GM19455 (cell line): ENCODE data around the gene TMEM245.

ENCODE experiments used
- ATAC-seq: cut with Tn5 transposase; IDR thresholded peaks from one replicate; pipeline ENCODE4 v1.9.1; 2021; ENCODE audit not compliant: unreplicated experiment

The TMEM245 gene

DNA sequence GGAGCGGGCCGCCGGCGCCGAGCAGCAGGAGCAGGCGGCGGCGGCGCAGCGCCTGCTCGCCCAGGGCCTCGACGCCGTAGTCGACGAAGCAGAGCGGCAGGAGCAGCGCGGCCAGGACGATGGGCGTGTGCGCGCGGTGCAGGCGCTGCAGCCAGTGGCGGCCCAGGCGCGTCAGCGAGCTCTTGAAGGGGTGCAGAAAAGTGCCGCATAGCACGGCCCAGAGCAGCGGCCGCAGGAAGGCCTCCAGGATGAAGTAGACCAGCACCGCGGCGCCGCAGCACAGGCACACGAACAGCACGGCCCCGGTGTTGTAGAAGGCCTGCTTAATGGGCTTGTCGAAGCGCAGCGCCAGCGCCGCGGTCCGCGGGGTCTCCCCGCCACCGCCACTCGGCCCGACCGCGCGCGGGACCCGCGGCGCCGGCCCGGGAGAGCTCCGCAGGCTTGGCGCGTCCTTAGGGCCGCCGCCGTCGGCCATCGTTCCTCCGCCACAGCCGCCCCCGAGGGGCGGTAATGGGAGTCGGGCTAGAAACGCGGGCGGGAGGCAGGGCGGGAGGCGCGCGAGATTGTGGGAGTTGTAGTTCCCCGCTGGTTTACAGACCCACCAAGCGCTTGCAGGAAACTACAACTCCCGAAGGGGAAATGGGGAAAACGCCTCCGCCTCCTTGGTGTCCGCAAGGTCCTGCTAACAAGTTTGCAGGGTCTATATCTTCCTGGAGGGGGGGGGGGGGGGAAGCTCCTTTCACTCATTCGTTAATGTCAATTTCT, at the start of gene TMEM245:
TSS of gene TMEM245 (minus strand) at position 509 of the 765 bp plus-strand sequence. CDS start at position 475, 34 bp downstream.
- peak; percentile 91 for ATAC-seq

DNA sequence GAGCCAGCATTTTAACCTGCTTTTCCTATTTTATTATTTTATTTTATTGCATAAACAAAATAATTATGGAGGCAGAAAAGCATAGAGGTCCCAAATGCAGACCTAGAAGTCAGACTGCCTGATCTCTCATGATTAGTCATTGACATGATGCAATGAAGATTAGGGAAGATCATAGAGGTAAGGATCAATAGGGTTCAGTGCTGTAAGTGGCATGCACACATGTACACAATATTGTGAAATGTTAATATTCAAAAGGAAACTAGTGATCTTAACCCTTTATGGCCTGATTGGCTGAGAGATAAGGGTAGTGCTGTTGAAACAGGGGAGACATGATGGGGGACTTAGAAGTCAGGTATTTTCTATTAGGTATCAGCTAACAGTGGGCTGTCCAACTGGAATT, 48.4 kb upstream of the TMEM245 start:
- no peak for ATAC-seq

DNA sequence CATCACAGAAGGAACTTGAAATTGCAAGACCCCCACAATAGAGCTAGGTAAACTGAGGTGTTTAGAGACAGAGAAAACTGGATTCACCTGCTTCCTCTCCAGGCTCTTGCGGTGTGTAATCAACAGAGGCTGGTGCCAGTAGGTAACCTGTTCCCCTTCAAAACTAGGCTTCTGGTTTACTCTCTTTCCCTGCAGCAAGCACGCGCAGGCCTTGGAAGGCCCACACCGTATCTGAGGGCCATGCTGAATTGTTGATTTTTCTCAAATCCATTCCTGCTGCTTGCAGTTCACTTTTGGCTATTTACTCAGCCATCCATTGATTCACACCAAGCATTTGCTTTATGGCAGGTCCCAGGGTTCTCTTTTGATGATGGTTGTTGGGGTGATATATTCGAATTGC, 48.0 kb upstream of the TMEM245 start:
- ATAC-seq = no peak

DNA sequence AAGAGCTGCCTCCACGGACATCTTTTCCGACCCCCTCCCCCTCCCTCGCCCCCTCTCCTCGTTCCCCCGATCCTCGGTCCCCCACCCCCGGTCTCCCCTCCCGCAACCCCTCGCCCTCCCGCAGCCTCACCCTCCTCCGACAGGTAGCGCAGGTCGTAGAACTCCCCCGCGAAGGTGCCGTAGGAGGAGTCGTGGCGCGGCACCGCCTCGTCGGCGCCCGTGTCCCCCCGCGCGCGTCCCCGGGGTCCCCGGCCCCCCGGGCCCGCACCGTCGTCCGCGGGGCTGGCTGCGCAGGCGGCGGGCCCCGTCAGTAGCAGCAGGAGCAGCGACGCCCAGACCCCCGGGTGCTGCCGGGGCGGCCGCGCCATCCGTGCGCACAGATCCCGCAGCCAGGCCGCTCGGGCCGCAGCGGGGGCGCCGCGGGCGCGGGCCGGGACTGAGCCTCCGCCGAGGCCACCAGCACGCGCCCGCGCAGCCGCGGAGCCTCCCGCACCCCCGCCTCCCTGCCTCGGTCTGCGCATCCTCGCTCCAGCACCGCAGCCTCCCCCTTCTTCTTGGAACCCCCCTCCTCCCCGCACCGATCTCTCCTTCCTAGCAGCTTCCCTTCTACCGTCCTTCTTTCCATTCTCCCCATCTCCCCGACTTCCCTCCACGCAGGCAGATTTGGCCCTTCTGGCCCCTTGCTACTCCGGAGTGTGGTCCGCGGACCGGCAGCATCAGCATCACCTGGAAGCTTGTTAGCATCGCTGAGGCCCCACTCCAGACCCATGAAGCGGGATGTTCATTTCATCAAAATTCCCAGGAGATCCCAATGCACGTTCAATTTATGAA, 47.2 kb upstream of the TMEM245 start, which contains the start of gene FRRS1L:
TSS of gene FRRS1L (minus strand) at position 479 of the 831 bp plus-strand sequence. CDS start at position 368, 111 bp downstream.
- no peak for ATAC-seq

DNA sequence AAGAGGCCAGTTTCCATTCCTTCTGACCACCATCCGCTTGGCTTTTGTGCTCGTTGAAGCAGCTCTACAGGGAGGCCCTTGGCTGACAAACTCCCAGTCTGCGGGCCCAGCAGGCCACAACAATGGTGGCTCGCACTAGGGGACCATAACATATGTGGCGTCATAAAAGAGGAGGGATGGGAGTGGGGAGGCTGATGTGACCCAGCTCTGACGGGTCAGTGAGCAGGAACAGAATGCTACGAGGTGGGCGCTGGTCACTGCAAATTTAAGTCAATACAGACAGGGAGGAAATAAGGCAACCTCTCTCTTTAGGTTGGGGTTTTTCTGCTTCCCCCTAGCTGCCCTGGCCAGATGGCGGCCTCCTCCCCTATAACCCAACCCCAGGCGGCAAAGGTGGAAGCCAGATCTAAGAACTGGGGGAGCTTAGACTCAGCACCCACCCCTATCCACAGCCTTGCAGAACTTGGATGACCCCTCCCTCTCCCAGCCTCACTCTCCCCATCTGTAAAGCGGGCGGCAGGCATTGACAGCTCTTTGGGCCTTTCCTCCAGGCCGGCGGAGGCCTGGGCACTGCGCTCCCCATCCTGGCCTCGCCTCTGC, 46.5 kb upstream of the TMEM245 start:
- ATAC-seq = no peak

DNA sequence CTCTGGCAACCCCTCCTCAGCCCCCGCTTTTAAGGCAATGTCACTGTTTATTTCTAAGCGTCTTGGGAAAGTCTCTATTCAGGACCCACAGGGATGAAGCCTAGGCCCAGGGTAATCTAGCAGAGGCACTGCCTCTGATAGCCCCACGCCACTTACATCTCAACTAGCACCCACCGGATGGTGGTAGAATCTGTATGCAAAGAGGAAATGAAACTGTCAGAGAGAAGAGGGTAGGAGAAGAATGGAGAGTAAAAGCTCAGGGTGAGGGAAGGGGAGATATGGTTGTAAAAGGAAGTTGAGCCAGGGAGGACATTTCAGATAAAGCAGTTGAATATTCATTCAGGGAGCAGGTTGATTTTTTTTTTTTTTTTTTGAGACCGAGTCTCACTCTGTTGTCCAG, 44.3 kb upstream of the TMEM245 start:
- no peak for ATAC-seq

DNA sequence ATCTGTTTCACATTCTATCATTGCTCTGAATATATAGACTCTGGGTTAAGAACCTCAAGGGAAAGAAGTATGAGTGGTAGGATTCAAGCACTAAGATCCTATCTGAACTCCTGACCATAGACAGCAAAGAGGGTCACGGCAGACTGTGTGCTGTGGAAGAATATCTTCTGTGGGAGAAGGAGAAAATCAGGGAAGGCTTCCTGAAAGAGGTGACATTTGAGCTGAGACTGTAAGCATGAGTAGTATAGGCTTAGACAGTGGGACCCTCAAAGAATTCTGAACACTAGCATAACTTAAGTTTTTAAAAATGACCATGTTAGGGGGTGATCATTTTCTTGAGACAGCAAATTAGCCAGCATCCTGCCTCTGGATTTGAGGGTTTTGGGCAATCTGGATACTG, 43.4 kb upstream of the TMEM245 start:
- ATAC-seq = no peak

DNA sequence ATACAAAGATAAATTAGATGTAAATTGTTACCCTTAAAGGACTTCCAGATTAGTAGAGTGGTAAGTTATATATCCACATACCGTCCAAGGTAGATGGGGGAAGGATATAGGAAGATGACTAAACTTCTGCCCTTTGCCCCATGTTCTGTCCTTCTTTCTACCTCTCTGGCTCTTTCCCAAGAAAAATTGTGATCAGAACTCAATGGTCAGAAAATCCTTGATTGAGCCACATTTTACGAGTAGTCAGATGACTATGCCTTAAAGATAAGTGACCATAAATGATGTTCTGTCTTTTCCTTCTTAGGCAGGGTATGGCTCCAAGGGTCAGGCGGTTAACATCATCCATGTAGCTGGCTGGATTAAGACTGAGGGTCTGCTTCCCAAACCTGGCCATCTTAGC, 42.9 kb upstream of the TMEM245 start:
- no peak for ATAC-seq

DNA sequence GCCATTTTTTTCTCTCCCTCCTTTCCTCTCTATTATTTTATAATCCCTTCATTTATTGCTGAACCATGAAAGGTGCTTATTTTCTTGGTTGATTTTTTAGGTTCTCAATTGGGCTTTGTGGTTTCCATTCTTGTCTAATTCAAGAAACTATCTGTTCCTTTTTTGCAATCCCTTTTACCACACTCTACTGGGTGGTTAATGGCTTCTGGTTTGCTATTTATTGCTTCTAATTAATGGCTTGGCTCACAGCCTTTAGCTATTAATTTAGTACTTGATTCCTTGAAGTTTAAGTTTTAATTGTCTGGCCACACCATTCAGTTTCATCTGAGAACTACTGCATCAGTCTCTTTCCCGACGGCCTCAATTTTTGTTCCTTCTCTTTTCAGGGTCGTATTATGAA, 41.7 kb upstream of the TMEM245 start:
- no peak for ATAC-seq

DNA sequence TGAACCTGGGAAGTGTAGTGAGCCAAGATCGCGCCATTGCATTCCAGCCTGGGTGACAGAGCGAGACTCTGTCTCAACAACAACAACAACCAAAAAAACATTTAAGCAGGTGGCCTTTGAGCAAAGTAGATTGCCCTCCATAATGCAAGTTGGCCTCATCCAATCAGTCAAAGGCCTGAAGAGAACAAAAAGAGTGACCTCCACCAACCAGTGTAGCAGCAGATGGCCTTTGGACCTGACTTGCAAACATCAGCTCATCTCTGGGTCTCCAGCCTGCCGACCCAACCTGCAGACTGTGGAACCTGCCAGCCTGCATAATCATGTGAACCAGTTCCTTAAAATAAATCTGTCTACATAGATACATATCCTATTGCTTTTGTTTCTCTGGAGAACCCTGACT, 39.8 kb upstream of the TMEM245 start:
- ATAC-seq = no peak

DNA sequence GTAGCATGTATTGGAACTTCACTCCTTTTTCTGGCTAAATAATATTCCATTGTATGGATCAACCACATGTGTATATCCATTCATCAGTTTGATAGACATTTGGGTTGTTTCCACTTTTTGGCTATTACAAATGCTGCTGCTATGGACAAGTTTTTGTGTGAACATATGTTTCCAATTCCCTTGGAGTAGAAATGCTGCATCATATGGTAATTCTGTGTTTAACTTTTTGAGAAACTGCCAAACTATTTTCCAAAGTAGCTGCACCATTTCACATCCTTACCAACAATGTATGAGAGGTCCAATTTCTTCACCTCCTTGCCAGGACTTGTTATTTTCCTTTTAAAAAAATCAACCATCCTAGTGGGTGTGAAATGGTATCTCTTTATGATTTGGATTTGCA, 38.9 kb upstream of the TMEM245 start:
- ATAC-seq = no peak

DNA sequence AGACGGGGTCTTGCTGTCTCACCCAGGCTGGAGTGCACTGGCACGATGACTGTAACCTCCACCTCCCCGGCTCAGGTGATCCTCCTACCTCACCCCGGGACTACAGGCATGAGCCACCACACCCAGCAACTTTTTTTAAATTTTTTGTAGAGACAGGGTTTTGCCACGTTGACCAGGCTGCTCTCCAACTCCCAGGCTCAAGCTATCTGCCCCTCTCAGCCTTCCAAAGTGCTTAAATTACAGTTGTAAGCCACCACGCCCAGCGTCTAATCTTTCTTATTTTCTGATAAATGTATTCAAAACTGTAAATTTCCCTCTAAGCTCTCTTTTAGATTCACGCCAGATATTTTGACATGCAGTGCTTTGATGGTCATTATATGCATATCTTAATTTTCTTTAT, 37.0 kb upstream of the TMEM245 start:
- no peak for ATAC-seq

DNA sequence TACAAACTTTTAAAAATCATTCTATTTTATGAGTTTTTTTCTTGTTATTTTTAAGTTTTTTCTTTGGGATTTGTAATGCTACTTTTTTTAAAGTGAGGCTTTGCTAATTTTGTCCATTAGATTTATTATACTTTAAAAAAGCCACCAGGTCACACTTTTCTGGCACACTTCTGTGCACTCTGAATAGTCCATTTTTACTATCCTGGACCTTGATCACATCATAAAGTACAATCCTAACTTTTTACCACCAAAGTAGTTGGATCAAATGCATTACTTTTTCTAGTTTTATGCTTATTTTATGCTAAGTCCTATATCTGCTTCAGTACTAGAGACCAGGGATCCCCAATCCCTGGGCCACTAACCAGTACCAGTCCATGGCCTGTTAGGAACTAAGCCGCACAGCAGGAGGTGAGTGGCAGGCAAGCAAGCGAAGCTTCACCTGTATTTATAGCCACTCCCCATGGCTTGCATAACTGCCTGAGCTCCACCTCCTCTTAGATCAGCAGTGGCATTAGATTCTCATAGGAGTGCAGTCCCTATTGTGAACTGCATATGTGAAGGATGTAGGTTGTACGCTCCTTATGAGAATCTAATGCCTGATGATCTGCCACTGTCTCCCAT, 31.3 kb upstream of the TMEM245 start:
- no peak for ATAC-seq

DNA sequence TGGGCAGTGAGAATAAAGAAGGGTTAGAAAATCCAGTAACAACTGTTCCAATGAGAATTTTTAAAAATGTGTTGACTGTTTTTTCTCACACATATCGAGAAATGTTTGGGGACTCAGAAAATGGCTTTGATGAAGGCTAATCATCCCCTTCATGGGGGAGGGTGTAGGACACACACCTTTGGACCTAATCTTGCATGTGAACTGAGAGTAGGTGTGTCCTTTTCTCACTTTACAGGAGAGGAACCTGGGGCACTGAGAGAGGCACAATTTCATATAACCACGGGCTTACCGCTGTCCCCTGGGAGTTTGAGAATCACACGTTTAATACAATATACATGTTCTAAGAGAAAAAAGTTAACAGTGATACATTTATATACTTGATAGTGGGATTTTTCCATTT, 30.0 kb upstream of the TMEM245 start:
- ATAC-seq = no peak

DNA sequence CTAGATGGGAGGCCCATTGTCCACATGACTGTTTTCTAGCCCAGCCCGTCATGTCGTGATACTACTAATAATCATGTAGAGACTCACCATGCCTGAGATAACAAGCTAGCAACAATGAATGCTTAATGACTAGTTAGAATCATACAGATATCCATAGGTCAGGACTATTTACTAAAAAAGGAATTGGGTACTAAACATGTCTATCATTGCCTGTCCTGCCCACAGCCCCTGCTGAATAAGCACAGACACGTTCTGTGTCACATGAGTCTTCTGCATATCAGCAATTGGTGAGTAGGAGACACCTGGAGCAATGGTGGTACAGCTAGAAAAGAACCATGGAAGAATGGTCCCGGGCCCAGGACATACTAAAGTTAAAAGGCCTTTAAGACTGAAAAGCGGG, 29.3 kb upstream of the TMEM245 start:
- no peak for ATAC-seq

DNA sequence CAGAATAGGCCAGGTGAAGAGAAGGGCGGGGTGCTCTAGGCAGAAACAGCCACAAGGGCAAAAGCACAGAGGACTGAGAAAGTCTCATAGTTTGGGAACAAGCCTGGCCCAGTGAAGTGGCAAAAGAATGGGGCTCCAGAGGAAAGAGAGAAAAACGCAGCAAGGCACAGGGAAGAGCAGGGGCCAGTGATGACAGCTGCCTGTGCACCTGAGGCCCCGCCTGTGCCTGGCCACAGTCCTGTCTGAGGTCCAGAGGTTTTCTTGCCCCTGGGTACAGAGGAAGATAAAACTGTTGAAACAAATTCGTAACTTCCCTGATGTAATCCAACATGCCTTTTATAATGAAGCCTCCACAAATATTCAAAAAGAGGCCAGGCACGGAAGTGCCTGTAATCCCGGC, 25.3 kb upstream of the TMEM245 start:
- no peak for ATAC-seq

DNA sequence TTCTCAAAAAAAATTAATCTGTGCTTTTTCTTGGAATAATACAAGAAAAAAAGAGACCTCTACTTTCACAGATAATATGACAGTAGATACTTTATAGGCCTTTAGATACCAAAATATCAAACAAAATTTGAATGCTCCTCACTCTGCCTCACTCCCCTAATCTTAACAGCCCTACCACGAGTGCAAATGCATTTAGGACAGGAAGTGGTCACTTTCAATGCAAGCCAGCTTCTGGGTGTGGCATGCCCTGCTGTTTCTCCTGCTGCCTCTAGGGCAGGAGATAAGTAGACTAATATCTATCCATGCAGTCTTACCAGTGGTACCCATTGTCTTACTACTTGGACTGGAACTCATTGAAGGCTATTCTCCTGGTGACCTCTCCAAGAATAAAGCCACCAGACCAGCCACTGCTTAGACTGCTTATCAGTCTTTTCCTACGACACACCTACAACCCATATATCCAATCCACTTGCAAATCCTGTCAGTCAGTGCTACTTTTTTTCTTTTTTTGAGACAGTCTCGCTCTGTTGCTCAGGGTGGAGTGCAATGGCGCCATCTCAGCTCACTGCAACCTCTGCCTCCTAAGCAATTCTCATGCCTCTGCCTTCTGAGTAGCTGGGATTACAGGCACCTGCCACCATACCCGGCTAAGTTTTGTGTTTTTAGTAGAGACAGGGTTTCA, 24.3 kb upstream of the TMEM245 start:
- peak; percentile 99 for ATAC-seq

DNA sequence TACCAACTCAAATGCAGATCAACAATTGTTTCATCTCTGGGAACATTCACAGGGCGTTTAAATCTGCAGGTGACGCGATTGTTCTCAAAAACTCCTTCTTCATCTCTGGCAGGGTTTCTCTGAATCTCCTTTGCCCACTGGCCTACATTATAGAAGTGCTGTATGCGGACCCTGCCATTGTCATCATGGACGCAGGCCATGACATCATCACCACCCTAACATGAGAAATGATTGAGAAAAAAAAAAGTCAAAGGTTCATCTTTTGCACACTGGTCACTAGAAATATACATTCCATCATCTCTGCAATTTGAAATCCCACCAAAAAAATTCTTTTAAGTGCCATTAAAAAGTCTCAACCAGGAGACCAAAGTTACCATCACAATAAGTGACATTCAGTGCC, 21.6 kb upstream of the TMEM245 start:
- no peak for ATAC-seq

DNA sequence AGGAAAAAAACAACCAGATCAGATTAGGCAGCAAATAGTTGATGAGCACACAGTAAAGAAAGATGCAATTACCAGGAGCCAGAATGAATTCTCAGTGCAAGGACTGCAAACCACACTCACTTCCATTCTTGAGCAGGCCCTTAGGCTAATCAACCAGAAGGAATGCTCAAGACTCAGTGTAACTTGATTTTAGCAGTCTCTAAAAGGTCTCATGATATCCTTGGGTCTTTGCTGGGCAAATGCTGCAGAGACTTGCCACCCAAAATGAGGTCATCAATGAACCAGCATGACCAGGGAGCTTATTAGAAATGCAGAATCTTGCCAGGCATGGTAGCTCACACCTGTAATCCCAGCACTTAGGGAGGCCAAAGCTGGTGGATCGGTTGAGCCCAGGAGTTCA, 20.1 kb upstream of the TMEM245 start:
- no peak for ATAC-seq

DNA sequence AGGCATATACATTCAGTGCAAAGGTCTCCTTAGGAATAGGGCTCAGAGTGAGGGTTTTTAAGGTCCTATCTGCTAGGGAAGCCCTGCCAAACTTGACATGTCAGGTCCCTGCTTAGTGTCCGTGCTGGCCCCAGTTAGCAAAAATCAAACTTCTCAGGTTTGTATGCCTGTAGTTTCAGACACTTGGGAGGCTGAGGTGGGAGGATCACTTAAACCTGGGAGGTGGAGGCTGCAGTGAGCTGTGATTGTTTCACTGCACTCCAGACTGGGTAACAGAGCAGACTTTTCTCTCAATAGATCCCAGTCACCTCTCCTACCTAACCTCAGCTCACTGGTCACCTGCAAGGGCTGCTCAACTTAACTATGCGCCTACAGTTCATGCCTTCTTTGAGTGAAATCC, 18.7 kb upstream of the TMEM245 start:
- ATAC-seq = no peak

DNA sequence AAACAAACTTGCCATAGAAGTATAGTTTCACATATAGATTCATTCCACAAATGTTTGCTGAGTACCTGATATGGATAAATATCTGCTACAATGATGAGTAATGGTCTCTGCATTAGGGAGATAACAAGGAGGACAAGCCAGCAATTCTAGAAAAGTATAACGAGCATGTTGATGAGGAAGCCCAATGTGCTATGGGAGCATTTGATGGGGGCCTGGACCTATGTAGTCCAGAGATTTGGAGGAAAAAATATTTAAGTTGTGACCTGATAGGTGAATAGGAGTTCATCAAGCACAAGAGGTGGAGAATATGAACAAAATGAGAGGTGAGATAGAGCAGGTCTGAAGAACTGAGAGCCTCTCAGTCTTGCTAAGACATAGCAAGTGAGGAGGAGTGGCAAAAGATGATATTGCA, 14.4 kb upstream of the TMEM245 start:
- no peak for ATAC-seq
